COR-L47 (cell line): ENCODE results near the gene SSMEM1.
"Not testable (repeated sequence)": the region's sequence is repeated elsewhere in the genome, so short reads cannot be mapped to it uniquely, and the experiment has no call there.

Experiments used
- DNase-seq: peaks from one replicate; lab custom pipeline; 2025; lab: John Stamatoyannopoulos, UW

Gene SSMEM1

GRCh38 chr7:130213828-130214227 is 6.2 kb downstream of the SSMEM1 start:
- DNase-seq = no peak

DNA sequence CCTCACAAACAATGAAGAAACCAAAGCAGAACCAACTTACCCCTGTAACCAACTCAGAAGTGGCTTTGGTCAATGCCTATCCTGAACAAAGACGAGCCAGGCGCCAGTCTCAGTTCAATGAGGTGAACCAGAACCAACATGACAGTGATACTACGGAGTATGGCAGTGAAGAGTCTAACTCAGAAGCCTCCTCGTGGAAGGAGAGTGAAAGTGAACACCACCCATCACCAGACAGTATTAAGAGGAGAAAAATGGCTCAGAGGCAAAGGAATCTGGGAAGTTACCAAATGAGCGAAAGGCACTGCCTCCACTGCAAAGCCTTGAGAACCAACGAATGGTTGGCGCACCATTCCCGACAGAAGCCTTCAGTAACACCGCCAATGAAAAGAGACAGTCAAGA is 8.4 kb downstream of the SSMEM1 start:
- DNase-seq = no peak

- DNase-seq = no peak
Measured at GRCh38 chr7:130216750-130217149, 9.1 kb downstream of the SSMEM1 start.

DNA sequence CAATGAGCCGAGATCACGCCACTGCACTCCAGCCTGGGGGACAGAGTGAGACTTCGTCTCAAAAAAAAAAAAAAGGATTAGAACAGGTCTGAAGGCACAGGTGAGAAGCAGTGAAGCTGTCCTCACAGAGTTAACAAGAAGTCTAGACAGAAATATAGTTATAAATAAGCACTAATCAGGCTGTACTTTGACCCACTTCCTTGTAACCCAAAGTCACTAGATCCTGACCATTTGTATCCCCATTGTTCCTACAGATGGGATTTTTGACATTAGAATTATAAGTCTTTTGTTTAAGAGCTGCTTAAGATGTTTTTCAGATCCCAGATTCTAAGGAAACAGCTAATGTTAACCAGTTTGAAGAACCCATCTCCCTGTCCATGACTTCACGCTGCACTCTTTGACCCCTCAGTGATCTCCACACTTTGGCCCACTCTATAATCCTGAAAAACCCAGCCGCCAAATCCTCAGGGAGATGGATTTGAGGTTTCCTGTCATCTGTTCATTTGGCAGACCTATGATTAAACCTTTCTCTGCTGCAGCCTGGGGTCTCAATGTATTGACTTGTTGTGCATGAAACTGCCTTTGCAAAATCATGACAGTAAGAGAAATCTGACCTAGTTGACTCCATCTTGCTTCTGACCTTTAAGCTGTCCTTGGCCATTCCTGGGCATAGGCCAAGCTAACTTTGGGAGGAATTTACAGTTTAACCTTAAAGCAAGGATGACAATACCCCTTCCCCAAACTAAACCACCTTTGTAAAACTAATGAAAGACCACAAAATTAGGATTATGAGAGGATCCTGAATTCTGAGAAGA is 11.4 kb downstream of the SSMEM1 start:
- DNase-seq = no peak

GRCh38 chr7:130219871-130220270 is 12.2 kb downstream of the SSMEM1 start:
- DNase-seq = no peak

DNA sequence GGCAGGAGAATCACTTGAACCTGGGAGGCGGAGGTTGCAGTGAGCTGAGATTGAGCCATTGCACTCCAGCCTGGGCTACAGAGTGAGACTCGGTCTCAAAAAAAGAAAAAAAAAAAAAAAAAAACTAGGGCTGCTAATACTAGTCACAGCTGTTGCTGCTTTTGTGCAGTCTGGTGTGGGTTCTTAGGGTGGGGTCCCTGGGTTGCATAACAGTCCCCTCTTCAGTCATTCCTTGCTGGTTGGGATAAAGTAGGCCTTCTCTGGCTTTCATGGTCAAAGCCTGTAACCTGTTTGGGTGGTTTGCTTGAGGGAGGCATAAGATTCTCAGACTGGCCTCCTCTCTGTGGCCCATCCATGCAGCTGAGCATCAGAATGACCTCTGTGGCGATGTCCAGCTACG is 14.1 kb downstream of the SSMEM1 start:
- DNase-seq = no peak

- no peak for DNase-seq
Measured at GRCh38 chr7:130223646-130224045, 16.0 kb downstream of the SSMEM1 start.

DNA sequence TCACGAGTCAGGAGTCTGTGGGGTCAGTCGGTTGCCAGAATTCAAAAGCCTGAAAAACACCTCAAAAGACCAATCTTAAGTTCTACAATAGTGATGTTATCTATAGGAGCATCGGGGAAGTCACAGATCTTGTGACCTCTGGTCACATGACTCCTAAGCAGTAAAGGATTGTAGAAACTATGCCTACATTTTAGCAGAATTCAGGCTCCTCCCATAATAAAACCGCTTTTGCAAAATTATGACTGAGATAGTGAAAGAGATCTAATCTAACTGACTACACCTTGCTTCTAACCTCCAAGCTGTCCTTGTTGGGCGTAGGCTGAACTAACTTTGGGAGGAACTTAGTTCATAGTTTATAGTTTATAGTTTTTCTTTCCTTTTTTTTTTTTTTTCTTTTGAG is 16.6 kb downstream of the SSMEM1 start:
- DNase-seq = no peak

DNA sequence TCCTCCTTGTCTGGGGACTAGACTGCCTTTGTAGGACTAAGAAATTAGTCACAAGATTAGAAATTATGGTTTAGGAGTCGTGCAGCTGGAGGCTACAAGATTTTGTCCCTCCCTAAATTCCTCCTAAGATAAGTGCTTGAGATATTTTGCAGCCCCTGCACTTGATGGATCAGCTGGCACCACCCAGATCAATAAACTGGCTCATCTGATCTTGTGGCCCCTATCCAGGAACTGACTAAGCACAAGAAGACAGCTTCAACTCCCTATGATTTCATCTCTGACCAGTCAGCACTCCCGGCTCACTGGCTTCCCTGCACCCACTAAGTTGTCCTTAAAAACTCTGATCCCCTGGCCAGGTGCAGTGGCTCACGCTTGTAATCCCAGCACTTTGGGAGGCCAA is 17.3 kb downstream of the SSMEM1 start:
- not testable (repeated sequence) for DNase-seq

DNA sequence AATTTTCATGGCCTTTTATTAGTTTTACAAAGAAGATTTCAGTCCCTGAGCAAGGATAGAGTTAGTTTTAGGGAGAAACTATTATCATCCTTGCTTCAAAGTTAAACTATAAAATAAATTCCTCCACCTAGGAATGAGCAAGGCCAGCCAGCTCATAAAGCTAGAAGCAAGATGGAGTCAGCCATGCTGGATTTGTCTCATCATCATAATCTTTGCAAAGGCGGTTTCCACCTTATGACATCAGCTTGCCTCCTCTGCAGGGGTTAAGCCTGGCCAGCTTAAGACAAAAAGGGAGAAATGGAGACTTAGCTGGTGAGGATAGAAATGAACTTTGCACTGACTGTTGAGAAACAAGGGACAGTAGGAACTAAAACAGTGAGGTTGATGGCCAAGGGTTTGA is 18.7 kb downstream of the SSMEM1 start:
- DNase-seq = no peak

- peak; percentile 27 for DNase-seq
Measured at GRCh38 chr7:130227883-130228575, 20.4 kb downstream of the SSMEM1 start.

GRCh38 chr7:130228840-130229502 is 21.3 kb downstream of the SSMEM1 start:
- no peak for DNase-seq

DNA sequence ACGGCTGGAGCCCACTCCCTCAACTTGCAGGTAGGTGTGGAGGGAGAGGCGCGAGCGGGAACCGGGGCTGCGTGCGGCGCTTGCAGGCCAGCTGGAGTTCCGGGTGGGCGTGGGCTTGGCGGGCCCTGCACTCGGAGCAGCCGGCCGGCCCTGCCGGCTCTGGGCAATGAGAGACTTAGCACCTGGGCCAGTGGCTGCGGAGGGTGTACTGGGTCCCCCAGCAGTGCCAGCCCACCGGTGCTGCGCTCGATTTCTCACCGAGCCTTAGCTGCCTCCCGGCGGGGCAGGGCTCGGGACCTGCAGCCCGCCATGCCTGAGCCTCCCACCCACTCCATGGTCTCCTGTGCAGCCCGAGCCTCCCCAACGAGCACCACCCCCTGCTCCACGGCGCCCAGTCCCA is 22.3 kb downstream of the SSMEM1 start:
- not testable (repeated sequence) for DNase-seq

- DNase-seq = no peak
Measured at GRCh38 chr7:130231792-130232191, 24.1 kb downstream of the SSMEM1 start.

DNA sequence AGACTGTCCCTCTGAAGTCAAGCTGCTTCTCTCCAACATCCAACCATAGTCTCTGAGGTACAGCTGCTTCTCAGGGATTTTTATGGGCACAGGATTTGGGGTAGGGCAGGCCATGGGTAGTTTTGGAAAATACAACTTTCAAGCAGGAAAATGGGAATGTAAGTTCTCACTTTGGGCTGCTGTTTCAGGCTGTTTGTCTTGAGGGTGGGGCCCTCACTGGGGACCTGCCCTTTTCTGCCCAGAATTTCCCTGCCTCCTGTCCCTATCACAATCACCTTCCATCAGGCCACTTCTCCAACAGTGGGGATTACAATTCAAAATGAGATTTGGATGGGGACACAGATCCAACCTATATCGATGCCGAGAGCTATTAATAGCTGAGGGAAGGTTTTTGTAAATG is 24.5 kb downstream of the SSMEM1 start:
- DNase-seq = no peak

DNA sequence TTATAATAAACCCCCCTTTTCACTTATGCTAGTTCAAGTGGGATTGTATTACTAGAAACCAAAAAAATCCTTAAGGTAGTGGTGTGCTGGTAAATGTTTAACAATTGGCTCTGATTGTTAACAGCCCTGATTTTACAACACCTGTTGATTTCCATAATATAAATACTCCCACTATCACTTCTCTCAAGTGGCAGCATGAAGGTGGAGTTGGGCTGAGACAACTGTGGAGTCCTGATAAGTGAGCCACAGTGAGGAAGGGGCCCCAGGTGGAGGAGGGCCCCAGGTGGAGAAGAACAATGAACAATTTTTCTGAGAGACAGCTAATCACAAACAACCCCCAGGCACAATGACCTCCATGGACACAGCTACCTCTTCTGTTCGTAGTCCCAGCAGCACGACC is 26.4 kb downstream of the SSMEM1 start:
- DNase-seq = no peak

GRCh38 chr7:130236361-130236760 is 28.7 kb downstream of the SSMEM1 start:
- DNase-seq = not testable (repeated sequence)

DNA sequence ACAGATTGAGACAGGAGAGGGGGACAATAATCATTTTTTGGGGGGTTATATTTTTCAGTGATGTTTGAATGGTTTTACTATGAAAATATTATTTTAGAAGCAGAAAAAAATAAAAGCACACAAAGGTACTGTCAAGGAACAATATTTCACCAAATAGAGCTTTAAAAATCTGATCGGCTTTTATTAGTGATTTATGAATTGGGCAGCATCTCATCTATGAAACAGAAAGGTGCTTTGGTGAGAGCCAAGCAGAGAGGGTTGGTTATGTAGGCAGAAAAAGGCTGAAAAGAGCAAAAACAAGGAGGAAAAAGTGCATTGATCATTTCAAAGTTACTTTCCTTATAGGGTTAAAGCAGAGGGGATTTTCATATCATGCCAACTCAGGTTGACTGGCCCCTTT is 32.6 kb downstream of the SSMEM1 start:
- no peak for DNase-seq

DNA sequence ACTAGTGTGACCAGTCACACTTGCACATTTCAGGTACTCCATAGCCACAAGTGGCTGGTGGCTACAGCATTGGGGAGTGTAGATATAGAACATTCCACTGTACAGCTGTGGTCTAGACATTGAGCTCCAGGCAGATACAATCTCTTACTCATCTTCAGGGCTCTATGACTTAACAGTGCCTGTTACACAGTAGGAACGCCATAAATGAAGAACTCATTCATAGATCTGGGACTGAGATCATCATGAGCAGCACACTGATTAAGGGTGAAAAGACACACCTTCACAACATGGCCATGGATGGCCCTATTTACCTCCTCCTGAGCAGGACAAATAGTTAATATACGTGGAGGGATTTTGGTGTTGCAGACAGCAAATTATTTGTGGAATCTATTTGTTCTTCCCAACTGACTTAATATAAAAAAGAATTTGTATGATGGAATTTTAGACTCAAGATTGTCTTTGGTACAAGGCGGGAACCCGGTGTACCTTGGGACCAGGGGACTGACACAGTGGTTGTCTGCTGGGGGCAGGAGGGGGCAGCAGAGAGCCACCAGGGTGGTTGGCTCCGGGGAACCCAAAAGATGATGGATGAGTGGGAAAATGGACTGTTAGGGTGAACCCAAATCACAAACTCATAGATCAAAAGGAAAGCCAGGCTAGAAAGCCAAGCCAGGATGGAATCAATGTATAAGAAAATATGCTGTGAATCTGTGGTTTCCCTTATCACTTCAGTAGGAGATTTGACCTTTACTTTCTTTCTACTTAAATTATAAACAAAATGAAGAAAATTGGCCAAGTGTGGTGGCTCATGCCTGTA is 34.7 kb downstream of the SSMEM1 start:
- peak; percentile 35 for DNase-seq

DNA sequence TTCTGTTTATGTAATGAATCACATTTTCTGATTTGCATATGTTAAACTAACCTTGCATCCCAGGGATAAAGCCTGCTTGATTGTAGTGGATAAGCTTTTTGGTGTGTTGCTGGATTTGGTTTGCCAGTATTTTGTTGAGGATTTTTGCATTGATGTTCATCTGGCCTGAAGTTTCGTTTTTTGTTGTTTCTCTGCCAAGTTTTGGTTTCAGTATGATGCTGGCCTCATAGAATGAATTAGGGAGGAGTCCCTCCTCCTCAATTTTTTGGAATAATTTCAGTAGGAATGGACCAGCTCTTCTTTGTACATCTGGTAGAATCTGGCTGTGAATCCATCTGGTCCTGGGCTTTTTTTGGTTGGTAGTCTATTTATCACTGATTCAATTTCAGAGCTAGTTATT is 35.8 kb downstream of the SSMEM1 start:
- DNase-seq = not testable (repeated sequence)

DNA sequence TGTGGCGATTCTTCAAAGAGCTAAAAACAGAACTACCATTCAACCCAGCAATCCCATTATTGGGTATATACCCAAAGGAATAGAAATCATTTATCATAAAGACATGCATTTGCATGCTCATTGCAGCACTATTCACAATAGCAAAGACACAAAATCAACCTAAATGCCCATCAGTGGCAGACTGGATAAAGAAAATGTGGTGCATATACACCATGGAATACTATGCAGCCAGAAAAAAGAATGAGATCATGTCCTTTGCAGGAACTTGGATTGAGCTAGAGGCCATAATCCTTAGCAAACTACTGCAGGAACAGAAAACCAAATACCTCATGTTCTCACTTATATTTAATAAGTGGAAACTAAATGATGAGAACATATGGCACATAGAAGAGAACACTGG is 38.8 kb downstream of the SSMEM1 start:
- DNase-seq = not testable (repeated sequence)

DNA sequence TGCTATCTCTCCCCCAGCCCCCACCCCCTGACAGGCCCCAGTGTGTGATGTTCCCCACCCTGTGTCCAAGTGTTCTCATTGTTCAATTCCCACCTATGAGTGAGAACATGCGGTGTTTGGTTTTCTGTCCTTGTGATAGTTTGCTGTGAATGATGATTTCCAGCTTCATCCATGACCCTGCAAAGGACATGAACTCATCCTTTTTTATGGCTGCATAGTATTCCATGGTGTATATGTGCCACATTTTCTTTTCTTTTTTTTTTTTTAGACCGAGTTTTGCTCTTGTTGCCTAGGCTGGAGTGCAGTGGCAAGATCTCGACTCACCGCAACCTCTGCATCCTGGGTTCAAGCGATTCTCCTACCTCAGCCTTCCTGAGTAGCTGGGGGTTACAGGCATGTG is 41.2 kb downstream of the SSMEM1 start:
- DNase-seq = not testable (repeated sequence)
